HEK293 (cell line): Measurements from ENCODE around the gene SYCE1.
"Not testable (repeated sequence)": the region's sequence is repeated elsewhere in the genome, so short reads cannot be mapped to it uniquely, and the experiment has no call there.

Experiments used
- CTCF ChIA-PET: fragments of 350-600 bp; formaldehyde crosslinking; extraction: SDS; loops from one replicate; lab custom pipeline; 2021; ENCODE audit warnings: antibody characterized with exemption; lab: Yijun Ruan, JAX
- POLR2A ChIA-PET: fragments of 300-600 bp; formaldehyde crosslinking; extraction: SDS; loops from one replicate; lab custom pipeline; 2020; ENCODE audit warnings: antibody characterized with exemption, inconsistent platforms; lab: Yijun Ruan, JAX
- H3K27ac ChIP-seq: fragments of 200-500 bp; sonication (Bioruptor generic); 2 replicates; pipeline ENCODE4 v1.5.1; 2014; ENCODE audit warnings: low read depth, low read length, control low read depth, inconsistent platforms; ENCODE audit errors: extremely low read depth
- H3K36me3 ChIP-seq, 2 experiments: fragments of 200-500 bp in 1 of 2; sonication (Bioruptor generic) in 1 of 2; 1 replicate in 1 of 2; 2 replicates in 1 of 2; pipeline ENCODE4 v1.5.1; 2014 to 2017; ENCODE audit warnings: inconsistent platforms in 2 of 2, low read length in 2 of 2; ENCODE audit not compliant: control insufficient read depth in 2 of 2, insufficient read depth in 1 of 2
- H3K4me1 ChIP-seq: fragments of 200-500 bp; sonication (Bioruptor generic); 2 replicates; pipeline ENCODE4 v1.5.1; 2014; ENCODE audit warnings: mild to moderate bottlenecking, low read length, inconsistent platforms; ENCODE audit not compliant: control insufficient read depth, insufficient read depth
- H3K4me3 ChIP-seq: 2 replicates; pipeline ENCODE4 v1.5.1; 2011; ENCODE audit warnings: low read depth, mild to moderate bottlenecking, control low read depth, low read length, moderate library complexity
- H3K9me3 ChIP-seq: fragments of 200-500 bp; sonication (Bioruptor generic); 2 replicates; pipeline ENCODE4 v1.5.1; 2014; ENCODE audit warnings: low read depth, low read length, inconsistent platforms; ENCODE audit not compliant: control insufficient read depth, insufficient read depth
- ATF2 ChIP-seq: fragments of 450-650 bp; formaldehyde crosslinking; IDR thresholded peaks from 2 replicates; pipeline ENCODE4 v1.5.1; 2016; ENCODE audit warnings: missing biosample characterization, missing genetic modification characterization, low read depth
- GLIS1 ChIP-seq: fragments of 450-650 bp; formaldehyde crosslinking; IDR thresholded peaks from 2 replicates; pipeline ENCODE4 v1.5.1; 2016; ENCODE audit warnings: missing biosample characterization, missing genetic modification characterization
- KLF10 ChIP-seq: fragments of 450-650 bp; IDR thresholded peaks from 2 replicates; pipeline ENCODE4 v1.5.1; 2018; ENCODE audit warnings: missing biosample characterization, mild to moderate bottlenecking, missing genetic modification characterization
- YY1 ChIP-seq: fragments of 450-650 bp; formaldehyde crosslinking; IDR thresholded peaks from 2 replicates; pipeline ENCODE4 v1.5.1; 2018; ENCODE audit warnings: missing biosample characterization, missing genetic modification characterization
- ZBTB20 ChIP-seq: fragments of 450-650 bp; formaldehyde crosslinking; IDR thresholded peaks from 2 replicates; pipeline ENCODE4 v1.5.1; 2016; ENCODE audit warnings: missing biosample characterization, missing genetic modification characterization
- ZBTB26 ChIP-seq: fragments of 450-650 bp; formaldehyde crosslinking; optimal IDR thresholded peaks from 2 replicates; pipeline ENCODE3; 2016; ENCODE audit warnings: missing biosample characterization, mild to moderate bottlenecking, missing genetic modification characterization
- ZNF16 ChIP-seq: fragments of 450-650 bp; formaldehyde crosslinking; IDR thresholded peaks from 2 replicates; pipeline ENCODE4 v1.5.1; 2016; ENCODE audit warnings: low read depth, missing biosample characterization, missing genetic modification characterization
- ZNF18 ChIP-seq: fragments of 450-650 bp; formaldehyde crosslinking; IDR thresholded peaks from 2 replicates; pipeline ENCODE4 v1.5.1; 2016; ENCODE audit warnings: missing biosample characterization, missing genetic modification characterization
- ZNF23 ChIP-seq: fragments of 450-650 bp; formaldehyde crosslinking; IDR thresholded peaks from 2 replicates; pipeline ENCODE4 v1.5.1; 2016; ENCODE audit warnings: missing biosample characterization, missing genetic modification characterization, borderline replicate concordance
- ZNF37A ChIP-seq: fragments of 450-650 bp; IDR thresholded peaks from 2 replicates; pipeline ENCODE4 v1.5.1; 2018; ENCODE audit warnings: missing biosample characterization, missing genetic modification characterization
- ZNF600 ChIP-seq: fragments of 450-650 bp; formaldehyde crosslinking; IDR thresholded peaks from 2 replicates; pipeline ENCODE4 v1.5.1; 2016; ENCODE audit warnings: missing biosample characterization, missing genetic modification characterization
- ZNF610 ChIP-seq: fragments of 450-650 bp; formaldehyde crosslinking; IDR thresholded peaks from 2 replicates; pipeline ENCODE4 v1.5.1; 2016; ENCODE audit warnings: missing biosample characterization, missing genetic modification characterization, borderline replicate concordance
- ZNF654 ChIP-seq: fragments of 450-650 bp; formaldehyde crosslinking; IDR thresholded peaks from 2 replicates; pipeline ENCODE4 v1.5.1; 2016; ENCODE audit warnings: low read depth, missing biosample characterization, missing genetic modification characterization
- ZNF704 ChIP-seq: fragments of 450-650 bp; formaldehyde crosslinking; IDR thresholded peaks from 2 replicates; pipeline ENCODE4 v1.5.1; 2016; ENCODE audit warnings: missing biosample characterization, missing genetic modification characterization
- ZNF785 ChIP-seq: fragments of 450-650 bp; formaldehyde crosslinking; IDR thresholded peaks from 2 replicates; pipeline ENCODE4 v1.5.1; 2016; ENCODE audit warnings: missing biosample characterization, missing genetic modification characterization
- ZNF837 ChIP-seq: fragments of 450-650 bp; formaldehyde crosslinking; IDR thresholded peaks from 2 replicates; pipeline ENCODE4 v1.5.1; 2016; ENCODE audit warnings: missing biosample characterization, missing genetic modification characterization
- ZSCAN23 ChIP-seq: fragments of 450-650 bp; formaldehyde crosslinking; IDR thresholded peaks from 2 replicates; pipeline ENCODE4 v1.5.1; 2016; ENCODE audit warnings: missing biosample characterization, missing genetic modification characterization

The SYCE1 gene

GRCh38 chr10:133611079-133611478 is 45.7 kb upstream of the SYCE1 start:
- Histone ChIP-seq H3K36me3 (no peaks in the 10 kb centered on the region), H3K4me1 (no peaks in the 10 kb centered on the region), H3K27ac (no peak overlapping the region), H3K9me3 (no peaks in the 10 kb centered on the region)
- no peak for TF ChIP-seq ZNF610 (tag by site-specific recombination)
- TF ChIP-seq ZBTB26 (tag by site-specific recombination), result no peak
- TF ChIP-seq GLIS1 (tag by site-specific recombination), result no peak
- TF ChIP-seq ZSCAN23 (tag by site-specific recombination), result no peak
- TF ChIP-seq YY1, result no peak
- no peak for TF ChIP-seq ZNF837 (tag by site-specific recombination)
- TF ChIP-seq ZNF16 (tag by site-specific recombination), result no peak
- no peak for TF ChIP-seq ZNF37A (tag by site-specific recombination)
- TF ChIP-seq, all 188 proteins: peak for 0
- POLR2A ChIA-PET, result no interaction called here
- CTCF ChIA-PET, result no interaction called here
- H3K4me3 ChIP-seq, result no peak overlapping the region

GRCh38 chr10:133608855-133609254 is 43.5 kb upstream of the SYCE1 start:
- peak; percentile 63 for TF ChIP-seq ZNF654 (tag by site-specific recombination)
- TF ChIP-seq ZNF704 (tag by site-specific recombination), result no peak
- TF ChIP-seq, all 188 proteins: peak for 1
- Histone ChIP-seq H3K36me3 (no peaks in the 10 kb centered on the region), H3K27ac (no peak overlapping the region), H3K4me3 (no peak overlapping the region), H3K4me1 (no peaks in the 10 kb centered on the region), H3K9me3 (no peaks in the 10 kb centered on the region)
- ChIA-PET POLR2A (no interaction called here), CTCF (interaction anchor here (0.5 to 3.6 kb wide), 10 partner anchors 9 to 466 kb away, joined by 3 to 19 read pairs (median 4); no protein-coding TSS in a partner anchor)

GRCh38 chr10:133603434-133603833 is 38.1 kb upstream of the SYCE1 start:
- H3K27ac ChIP-seq, H3K4me3 ChIP-seq, H3K36me3 ChIP-seq, H3K4me1 ChIP-seq, POLR2A ChIA-PET, H3K9me3 ChIP-seq: not testable (repeated sequence)
- CTCF ChIA-PET, result interaction anchor here (1.5 kb wide), 1 partner anchor 166 kb away, joined by 3 read pairs; no protein-coding TSS in a partner anchor

GRCh38 chr10:133600657-133601056 is 35.3 kb upstream of the SYCE1 start:
- POLR2A ChIA-PET, result no interaction called here
- H3K4me1 ChIP-seq, result no peaks in the 10 kb centered on the region
- H3K27ac ChIP-seq, result no peak overlapping the region
- no peak for TF ChIP-seq ZNF600 (tag by site-specific recombination)
- TF ChIP-seq KLF10 (tag by site-specific recombination), result no peak
- TF ChIP-seq ZNF785 (tag by site-specific recombination), result no peak
- TF ChIP-seq ZNF18, result no peak
- TF ChIP-seq ATF2, result peak; percentile 74
- TF ChIP-seq ZNF23 (tag by site-specific recombination), result no peak
- no peak for TF ChIP-seq ZBTB20
- no peaks in the 10 kb centered on the region for H3K9me3 ChIP-seq
- no peaks in the 10 kb centered on the region for H3K36me3 ChIP-seq
- H3K4me3 ChIP-seq, result no peak overlapping the region
- CTCF ChIA-PET, result interaction anchor here (1.3 kb wide), 1 partner anchor 9 kb away, joined by 4 read pairs; no protein-coding TSS in a partner anchor

- H3K27ac ChIP-seq, H3K9me3 ChIP-seq, H3K4me3 ChIP-seq, POLR2A ChIA-PET, H3K4me1 ChIP-seq, H3K36me3 ChIP-seq: not testable (repeated sequence)
- CTCF ChIA-PET, result interaction anchor here (1.3 kb wide), 1 partner anchor 9 kb away, joined by 4 read pairs; no protein-coding TSS in a partner anchor
Observed at GRCh38 chr10:133599869-133600268, 34.5 kb upstream of the SYCE1 start.
